ENCODE data around the gene PRKN.

DNA sequence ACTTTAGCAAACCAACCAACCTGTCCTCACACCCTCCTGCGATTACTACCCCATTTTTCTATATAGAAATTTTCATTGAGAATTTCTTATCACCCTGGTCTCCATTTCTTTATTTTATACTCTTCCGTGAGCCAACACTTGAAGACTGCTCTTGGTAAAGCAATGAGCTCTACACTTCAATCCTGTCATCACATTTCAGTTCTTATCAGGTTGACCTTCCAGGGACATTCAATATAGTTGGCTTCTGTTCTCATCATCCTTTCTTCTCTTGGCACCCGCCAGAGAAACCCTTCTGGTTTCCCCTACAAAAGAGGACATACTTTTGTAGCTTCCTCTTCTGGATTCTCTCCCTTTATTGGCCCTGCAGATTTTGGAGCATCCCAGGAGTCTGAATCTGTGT lies 279.3 kb downstream of the PRKN start:
- TF ChIP-seq TARDBP (IDR thresholded peaks at IDR 0.05) (no peak), ZNF384 (IDR thresholded peaks at IDR 0.05) (no peak), SUZ12 (IDR thresholded peaks at IDR 0.05) (no peak), SP1 (IDR thresholded peaks at IDR 0.05) (no peak), FOXA1 (IDR thresholded peaks at IDR 0.05) (no peak), BHLHE40 (IDR thresholded peaks at IDR 0.05; ENCODE audit: borderline replicate concordance) (no peak), NFRKB (IDR thresholded peaks at IDR 0.05) (no peak), FOXM1 (IDR thresholded peaks at IDR 0.05; ENCODE audit: borderline replicate concordance) (no peak), FOXK2 (IDR thresholded peaks at IDR 0.05) (no peak), ARNT (IDR thresholded peaks at IDR 0.05) (no peak), L3MBTL2 (conservative IDR thresholded peaks at IDR 0.05) (no peak)

Data from HEK293T (cell line).